Activated naive CD4-positive, alpha-beta T cell (primary cell): Measurements from ENCODE around the gene FERMT2.
"Not testable (repeated sequence)": the region's sequence is repeated elsewhere in the genome, so short reads cannot be mapped to it uniquely, and the experiment has no call there.

Source experiments
- DNase-seq, 4 experiments: peaks; one replicate each; lab custom pipeline; 2025; lab: John Stamatoyannopoulos, UW

Gene FERMT2

DNA sequence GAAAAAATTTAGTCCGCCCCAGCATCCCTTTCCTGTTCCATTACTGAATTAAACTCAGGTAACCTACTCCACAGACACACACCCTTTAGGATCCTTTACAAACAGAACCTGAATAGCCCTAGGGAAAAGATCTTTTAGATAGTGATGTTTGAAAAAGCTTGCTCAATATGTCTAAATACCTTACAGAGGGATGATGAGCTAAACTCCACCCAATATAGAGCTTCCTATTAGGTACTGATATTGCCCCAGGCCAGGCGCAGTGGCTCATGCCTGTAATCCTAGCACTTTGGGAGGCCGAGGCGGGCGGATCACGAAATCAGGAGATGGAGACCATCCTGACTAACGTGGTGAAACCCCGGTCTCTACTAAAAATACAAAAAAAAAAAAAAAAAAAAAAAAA lies 50.1 kb downstream of the FERMT2 start:
- DNase-seq: no peak

DNA sequence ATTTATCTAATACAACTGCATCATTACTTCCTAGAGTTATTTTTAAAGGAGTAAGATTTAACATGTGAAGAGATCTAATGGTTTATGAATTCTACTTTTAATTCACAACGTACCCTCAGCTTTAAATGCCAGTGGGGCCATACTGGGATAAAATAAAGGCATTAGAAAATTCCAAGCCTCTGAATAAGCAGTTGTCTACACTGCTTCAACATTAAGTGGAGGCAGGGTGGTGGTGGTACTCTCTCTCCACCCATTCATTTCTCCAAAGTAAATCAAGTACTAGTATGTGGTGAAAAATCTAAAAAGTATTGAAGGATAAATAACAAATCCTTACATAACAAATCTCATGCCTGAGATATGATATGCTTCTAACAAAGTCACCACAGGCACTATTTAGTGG lies 52.4 kb downstream of the FERMT2 start:
- DNase-seq: no peak

DNA sequence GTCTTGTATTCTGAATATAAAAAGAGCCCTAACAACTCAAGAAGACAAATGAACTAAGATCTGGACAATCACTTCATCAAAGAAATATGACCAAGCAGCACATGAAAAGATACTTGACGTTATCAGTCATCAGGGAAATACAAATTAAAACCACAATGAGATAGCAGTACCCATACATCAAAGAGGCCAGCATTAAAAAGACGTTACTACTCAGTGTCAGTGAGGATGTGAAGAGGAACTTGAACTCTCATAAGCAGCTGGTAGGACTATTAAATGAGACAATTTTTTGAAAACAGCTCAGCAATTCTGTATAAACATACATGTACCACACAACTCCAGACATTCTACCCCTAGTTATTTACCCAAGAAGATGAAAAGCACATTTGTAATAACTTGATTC lies 55.9 kb downstream of the FERMT2 start:
- no peak for DNase-seq

DNA sequence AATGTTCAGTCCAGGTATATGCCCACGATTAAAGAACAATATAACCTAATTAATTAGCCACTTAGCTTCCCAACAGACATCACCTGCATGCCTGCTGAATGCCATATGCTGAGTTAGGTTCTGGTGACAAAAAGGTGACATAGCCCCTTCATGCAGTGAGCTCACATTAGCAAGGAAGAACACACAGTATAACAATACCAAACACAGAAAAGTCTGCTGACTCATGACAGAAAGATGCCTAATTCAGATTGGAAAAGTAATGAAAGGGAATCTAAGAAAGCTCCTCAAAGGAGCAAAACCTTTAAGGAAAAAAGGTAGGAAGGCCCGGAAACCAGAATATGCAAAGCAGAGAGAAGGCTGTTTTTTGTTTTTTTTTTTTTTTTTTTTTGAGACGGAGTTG lies 59.0 kb downstream of the FERMT2 start:
- no peak for DNase-seq

DNA sequence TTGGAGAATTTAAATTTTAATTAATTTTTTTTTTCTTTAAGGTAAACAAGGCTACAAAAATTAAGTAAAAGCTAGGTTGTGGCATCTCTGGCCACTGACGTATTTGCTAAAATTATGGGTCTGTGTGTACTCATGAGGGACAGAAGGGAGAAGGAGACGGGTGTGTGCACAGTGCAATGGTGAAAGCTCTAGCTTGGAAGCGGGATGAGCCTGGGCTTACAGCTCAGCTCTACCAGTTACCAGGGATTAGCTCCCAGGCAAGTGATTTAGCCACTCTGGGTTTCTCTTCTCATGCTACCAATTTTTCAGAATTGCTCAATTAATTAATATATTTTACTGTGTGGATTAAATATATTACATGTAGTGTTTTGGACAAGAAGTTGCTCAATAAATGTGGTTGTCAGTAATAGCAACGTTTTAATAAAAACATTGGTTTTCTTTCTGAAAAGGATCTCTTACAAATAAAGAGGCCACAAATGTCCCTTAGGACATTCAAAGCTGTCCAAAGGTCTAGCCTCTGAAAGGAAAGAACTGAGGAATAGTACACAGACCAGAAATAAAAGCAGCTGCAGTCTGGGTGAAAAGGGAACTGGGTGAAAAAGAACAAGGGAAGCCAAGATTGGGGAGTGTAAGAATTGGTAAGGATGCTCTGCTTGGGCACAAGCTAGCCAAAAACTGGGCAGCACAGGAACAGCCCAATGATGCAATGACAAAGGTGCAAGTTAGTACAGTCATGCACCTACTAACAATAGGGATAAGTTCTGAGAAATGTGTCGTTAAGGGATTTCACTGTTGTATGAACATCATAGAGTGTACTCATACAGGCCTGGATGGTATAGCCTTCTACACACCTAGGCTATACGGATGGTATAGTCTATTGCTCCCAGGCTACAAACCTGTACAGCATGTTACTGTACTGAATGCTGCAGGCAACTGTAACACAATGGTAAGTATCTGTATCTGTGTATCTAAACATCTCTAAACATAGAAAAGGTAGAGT lies 61.7 kb downstream of the FERMT2 start:
- no peak for DNase-seq

DNA sequence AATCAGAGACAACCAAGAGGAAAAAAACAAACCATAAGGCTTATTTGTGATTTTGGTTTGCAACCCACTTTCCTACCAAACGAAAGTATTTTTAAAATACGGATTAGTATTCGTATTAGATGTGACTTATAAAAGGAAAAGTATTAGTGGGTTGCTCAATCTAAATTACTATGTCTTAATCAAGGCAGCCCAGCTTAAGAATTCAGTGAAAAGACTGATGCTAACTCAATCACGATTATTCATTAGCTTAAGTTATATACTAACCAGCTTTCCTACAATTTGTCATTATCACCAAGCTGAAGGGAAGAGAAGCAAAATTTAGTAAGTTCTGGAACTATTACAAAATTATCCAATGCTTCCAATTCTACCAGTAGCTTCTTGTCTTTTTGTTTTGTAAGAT lies 62.7 kb downstream of the FERMT2 start:
- no peak for DNase-seq

DNA sequence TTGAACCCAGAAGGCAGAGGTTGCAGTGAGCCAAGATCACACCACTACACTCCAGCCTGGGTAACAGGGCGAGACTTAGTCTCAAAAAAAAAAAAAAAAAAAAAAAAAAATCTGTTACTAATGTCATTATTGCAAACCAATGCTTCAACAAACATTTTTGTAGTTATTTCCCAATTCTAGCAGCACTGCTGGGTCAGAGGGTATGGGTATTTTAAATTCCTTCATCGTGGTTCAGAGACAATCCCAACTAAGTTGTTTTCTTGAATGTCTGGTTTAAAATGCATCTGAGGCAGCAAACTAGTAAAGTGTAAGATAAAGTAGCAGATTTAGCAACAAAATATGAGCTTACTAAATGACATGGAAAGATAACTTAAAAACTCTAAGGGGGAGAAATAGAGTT lies 65.6 kb downstream of the FERMT2 start:
- no peak for DNase-seq

DNA sequence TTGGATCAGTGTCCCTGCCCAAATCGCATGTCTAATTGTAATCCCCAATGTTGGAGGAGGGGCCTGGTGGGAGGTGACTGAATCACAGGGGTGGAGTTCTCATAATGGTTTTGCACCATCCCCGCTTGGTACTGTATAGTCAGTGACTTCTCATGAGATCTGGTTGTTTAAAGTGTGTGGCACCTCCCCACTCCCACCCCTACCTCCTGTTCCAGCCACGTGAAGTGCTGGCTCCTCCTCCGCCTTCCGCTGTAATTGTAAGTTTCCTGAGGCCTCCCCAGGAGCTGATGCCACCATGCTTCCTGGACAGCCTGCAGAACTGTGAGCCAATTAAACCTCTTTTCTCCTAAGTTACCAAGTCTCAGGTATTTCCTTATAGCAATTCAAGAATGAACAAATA lies 67.2 kb downstream of the FERMT2 start:
- no peak for DNase-seq

DNA sequence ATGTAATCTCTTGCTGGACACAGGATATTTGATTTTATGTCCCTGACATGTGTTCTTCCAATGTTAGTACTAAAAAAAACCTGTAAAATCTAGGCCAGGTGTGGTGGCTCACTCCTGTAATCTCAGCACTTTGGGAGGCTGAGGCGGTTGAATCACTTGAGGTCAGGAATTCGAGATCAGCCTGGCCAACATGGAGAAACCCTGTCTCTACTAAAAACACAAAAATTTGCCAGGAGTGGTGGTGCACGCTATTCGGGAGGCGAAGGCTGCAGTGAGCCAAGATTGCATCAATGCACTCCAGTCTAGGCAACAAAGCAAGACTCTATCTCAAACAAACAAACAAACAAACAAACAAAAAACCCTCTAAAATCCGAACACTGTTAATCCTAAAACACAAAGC lies 68.0 kb downstream of the FERMT2 start:
- DNase-seq: no peak

DNA sequence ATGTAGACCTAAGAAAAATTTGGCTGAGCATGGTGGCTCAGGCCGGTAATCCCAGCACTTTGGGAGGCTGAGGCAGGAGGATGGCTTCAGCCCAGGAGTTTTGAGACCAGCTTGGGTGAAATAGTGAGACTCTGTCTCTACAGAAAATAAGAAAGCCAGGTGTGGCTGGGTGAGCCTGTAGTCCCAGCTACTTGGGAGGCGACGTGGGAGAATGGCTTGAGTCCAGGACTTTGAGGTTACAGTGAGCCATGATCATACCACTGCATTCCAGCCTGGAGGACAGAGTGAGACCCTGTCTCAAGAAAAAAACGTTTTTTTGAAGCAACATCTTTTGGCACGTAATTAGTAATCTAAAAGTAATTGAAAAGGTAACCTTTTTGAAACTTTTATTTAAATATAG lies 70.9 kb downstream of the FERMT2 start:
- DNase-seq: no peak

DNA sequence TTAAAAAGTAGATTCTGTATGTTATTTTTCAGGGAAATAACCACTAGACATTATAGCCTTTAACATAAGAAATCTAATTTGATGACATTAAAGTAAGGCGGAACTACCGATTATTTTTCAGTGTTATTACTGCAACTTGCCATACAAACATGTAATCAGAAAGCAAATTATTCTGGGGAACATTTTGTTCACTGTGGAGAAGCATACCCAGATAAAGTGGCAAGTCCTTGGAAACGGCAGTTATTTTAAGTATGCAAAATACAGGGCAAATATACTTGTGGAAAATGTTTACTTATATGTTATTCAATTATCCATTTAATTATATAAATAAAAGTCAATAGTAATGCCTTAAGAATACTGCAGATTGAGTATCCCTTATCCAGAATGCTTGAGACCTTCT lies 71.9 kb downstream of the FERMT2 start:
- no peak for DNase-seq

DNA sequence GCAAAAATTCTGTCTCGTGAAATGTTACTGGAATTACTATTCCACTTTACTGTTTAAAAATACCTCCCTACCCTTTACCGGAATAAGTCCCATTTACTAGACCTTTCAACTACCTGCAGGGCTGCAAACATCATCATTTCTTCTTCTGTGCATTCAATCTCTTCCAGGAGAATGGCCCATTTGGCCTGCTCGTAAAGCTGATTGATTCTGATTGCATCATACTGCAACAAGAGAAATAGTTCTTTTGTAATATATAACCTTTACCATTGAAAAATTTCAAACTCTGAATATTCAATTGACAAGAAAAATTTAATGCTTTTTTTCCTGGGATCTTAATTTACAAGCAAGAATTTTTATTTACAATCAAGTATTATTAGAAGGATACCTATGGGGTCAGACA lies 72.4 kb downstream of the FERMT2 start:
- DNase-seq: no peak

DNA sequence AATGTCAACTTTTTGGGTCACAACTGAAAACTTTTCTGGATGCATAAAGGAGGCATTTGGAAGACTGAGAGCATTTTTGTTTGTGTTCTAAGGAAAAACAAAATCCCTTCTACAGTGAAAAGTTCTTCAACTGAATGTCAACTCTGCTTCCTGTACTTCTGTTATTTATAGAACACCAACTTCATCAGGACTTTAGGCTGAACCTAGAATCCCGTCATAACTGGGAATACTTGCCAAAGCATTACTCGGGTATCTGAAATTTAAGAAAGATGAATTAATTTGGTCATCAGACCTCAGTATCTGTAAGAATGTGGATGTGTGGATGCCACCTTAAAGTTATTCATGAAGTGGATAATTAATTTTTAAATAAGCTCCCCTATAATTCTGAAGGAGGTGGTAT lies 73.2 kb downstream of the FERMT2 start:
- no peak for DNase-seq

DNA sequence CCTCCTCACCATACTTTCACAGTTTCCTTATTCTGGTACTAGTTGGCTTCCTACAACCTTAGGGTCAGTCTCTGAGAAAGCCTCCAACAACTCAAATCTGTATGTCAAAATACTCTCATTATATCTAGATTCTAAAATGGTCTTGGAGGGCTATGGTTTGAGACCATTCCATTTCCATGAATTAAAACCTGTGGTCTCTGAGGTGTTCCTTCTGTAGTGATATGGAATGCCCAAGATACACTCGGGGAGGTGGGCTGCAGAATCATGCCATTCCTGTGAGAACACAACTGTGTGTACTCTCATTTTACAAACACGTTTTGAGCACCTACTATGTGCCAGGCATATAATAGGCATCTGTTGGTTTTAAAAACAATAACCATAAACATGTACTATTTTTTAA lies 74.0 kb downstream of the FERMT2 start:
- DNase-seq: no peak

DNA sequence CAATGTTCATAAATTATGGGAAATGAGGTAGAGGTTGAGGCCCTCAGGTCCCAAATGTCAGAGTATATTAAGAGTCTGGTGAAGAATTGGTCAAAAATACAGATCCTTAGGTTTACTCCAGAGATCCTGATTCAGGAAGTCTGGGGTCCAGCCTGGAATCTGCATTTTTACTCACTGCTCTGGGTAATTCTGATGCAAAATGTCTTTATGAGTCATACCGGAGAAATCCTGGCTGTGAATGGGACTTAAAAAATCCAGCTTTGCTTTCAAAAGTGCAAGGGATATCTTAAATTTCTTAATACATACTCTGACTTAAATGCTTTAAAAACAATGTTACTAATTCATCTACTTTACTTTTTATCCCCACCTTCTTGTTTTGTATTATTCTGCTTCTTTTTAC lies 74.5 kb downstream of the FERMT2 start:
- no peak for DNase-seq

DNA sequence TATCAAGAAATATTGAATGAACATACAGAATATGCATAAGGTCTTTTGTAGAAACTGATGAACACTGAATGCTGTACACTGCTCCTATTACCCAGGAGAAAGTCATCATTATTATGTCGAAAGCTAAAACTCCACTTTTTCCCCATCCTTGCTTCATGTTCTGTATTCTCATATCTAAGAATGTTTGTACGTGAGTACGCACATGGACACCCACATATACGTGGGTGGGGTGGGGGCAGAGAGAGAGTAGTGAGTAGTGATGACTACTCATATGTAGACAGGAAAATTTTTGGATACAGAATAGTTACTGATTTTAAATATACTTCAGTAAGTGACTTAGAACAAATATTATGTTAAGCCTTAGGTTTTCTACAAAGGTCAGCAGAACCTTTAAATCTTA lies 75.1 kb downstream of the FERMT2 start:
- no peak for DNase-seq

DNA sequence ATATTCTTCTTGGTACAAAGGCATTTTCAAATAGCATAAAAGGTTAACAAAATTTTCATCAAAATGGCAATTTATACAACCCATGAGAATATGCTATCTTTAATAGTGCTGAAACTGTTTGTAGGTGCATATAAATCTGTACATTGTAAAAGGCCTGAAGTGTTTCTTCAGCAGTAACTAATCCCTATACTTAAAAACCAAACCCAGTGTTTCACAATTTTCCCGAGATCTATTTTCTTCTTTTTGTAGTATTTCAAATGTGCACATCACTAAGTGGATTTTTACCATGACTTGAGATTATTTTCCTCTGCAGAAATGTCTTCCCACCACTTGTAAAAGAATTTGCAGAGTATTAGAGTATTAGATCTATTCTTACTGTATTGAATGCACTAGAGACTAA lies 76.5 kb downstream of the FERMT2 start:
- no peak for DNase-seq

DNA sequence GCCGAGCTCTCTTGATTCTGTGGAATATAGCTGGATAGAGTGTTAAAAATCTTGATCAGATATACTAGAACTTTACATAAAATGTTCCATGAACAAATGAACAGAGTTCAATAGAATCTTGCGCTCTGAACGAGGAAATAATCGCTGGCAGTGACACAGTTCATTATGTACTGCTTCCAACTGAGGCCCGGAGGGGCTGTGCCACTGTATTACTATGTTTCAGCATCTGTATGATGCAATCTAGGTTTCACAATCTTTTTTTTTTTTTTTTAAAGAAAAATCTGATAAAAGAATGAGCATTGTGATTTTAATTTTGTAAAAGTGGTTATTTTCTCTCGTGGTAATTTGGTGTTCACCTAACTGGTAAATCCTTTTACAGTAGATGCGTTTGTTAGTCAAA lies 77.2 kb downstream of the FERMT2 start:
- DNase-seq: no peak

DNA sequence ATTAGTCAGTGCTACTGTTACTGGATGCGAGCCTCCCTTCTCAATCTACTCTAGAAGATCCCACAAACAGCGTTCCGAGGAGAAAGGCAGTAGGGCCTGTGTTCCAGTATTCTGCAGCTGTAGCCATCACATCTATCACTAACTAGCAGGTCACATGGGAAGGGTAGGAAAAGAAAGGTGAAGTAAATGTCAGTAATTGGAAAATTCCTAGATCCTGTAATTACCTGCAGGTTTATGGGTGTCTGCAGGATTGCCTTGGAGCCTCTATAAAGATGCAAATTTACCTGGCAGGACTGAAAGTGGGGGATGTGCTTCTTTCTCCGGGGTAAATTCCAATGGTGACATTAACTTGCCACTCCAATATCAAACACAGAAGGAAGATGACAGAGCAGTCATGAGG lies 77.8 kb downstream of the FERMT2 start:
- no peak for DNase-seq

DNA sequence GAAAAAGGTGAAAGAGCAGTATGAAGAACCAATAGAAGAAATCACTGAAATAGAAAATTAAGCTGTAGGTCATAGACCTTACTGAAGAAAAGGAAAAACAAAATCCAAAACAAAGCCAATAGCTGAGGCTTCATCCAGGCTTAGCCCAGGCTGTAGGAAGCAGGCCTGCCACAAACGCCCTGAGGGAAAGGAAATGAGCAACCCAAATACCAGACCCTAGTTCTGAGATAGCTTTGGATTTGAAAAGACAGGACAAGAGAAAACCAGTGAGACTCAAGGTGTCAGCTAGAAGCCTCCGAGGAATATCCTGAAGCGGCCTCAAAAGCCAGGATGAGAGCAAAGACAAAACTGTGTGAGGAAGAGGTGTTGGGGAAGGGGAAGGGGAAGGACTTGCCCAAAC lies 79.2 kb downstream of the FERMT2 start:
- DNase-seq: no peak

DNA sequence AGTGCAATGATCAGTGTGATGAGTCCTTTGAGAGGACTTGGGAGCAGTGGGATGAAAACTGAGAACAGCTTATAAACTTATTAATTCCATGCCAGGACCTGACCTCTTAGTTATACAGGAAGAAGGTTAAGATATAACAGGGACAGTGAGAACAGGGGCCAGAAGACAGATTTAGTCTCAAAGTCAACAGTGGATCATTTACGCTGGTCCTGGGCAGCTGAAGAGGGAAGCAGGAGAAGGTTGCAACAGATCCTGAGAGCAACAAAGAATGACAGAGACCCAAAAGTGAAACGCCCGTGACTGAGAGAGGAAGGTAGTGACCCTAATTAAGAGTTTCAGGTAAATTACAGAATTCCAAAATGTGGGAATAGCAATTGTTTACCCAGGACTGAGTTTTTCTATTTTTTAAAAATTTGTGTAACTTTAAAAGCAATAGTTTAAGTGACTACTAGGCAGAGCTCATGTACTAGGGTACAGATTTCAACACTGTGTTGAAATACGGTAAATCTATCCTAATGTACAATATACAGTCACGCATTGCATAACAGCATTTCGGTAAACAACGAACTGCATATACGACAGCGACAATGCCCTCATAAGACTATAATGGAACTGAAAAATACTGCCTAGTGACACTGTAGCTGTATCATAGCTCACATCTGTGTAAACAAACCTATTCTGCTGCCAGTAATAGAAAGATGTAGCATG lies 81.8 kb downstream of the FERMT2 start:
- no peak for DNase-seq

DNA sequence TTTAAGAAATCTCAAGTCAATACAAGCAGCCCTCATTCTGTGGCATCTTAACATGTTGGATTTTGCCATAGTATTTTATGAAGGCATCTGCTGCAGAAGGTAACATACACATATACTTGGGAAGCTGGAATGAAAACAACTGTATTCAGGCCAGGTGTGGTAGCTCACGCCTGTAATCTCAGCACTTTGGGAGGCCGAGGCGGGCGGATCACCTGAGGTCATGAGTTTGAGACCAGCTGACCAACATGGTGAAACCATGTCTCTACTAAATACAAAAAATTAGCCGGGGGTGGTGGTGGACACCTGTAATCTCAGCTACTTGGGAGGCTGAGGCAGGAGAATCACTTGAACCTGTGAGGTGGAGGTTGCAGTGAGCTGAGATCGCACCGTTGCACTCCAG lies 86.0 kb downstream of the FERMT2 start:
- DNase-seq: not testable (repeated sequence)

DNA sequence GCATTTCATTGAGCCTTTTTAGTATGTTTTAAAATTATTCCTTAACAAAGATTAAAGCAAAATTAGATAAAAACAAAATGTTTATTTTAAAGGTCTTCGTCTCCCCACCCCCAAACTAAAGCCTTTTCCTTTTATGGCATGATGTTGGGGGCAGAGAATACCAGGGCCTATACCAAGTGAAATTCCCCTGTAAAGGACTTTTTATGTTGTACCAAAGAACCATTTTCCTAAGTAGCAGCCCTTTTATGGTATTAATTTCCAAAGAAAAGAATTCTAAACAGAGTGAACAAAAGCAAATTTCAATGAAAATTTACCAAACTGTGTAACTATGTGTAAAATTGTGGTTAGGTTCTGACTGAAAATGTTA lies 87.5 kb downstream of the FERMT2 start:
- no peak for DNase-seq
